Measurements from ENCODE around the gene LCMT2. TPM values are rescaled to one million over a fixed set of nuclear protein-coding genes. Genes with fewer than 3 reads are reported as not detected.

LCMT2 gene
- total and polyA plus RNA-seq, 10 of the 15 experiments (the other 5 are each of a cell fraction or from before 2014, with no cell fraction given), result 2.1 to 17.2 (median 14.9) TPM

- TF ChIP-seq PBX3 (IDR thresholded peaks at IDR 0.05; ENCODE audit: insufficient replicate concordance, low read depth, low read length) (no peak), SMC3 (IDR thresholded peaks at IDR 0.05; ENCODE audit: borderline replicate concordance, low read length) (peak; percentile 13; the same call in 1 of the 2 replicates), SUZ12 (IDR thresholded peaks at IDR 0.05; ENCODE audit: unreplicated experiment) (no peak), PAX5 (IDR thresholded peaks at IDR 0.05; ENCODE audit: borderline replicate concordance, low read depth, low read length) (0 out of 2 replicates have a peak, but pooled peaks have one; percentile 52), WRNIP1 (IDR thresholded peaks at IDR 0.05; ENCODE audit: borderline replicate concordance, low read depth, low read length) (no peak), MXI1 (IDR thresholded peaks at IDR 0.05; ENCODE audit: low read depth, low read length) (0 out of 2 replicates have a peak, but pooled peaks have one; percentile 20), MEF2B (IDR thresholded peaks at IDR 0.05; ENCODE audit: partially characterized antibody, poor library complexity, severe bottlenecking) (no peak), MLLT1 (IDR thresholded peaks at IDR 0.05) (0 out of 2 replicates have a peak, but pooled peaks have one; percentile 24), FOXK2 (IDR thresholded peaks at IDR 0.05) (no peak)
Observed at GRCh38 chr15:43376017-43376705, 45.8 kb upstream of the LCMT2 start (continued).

Data from GM12878 (cell line).